Fibroblast of lung (primary cell): Measurements from ENCODE around the gene PCDH1.

ENCODE experiments used
- EZH2 ChIP-seq: IDR thresholded peaks from 2 replicates; pipeline ENCODE4 v1.5.1; 2012; ENCODE audit warnings: low read length, control low read depth, mild to moderate bottlenecking; ENCODE audit errors: missing control alignments
- TF ChIP-seq, protein P1 (sequence below), 2 donors: IDR thresholded peaks in 1 of 2; conservative IDR thresholded peaks in 1 of 2; 1 replicate in 1 of 2; 2 replicates in 1 of 2; pipeline ENCODE4 v1.5.1; 2011 to 2012; ENCODE audit warnings: low read length in 2 of 2, control low read depth in 1 of 2, inconsistent platforms in 1 of 2, low read depth in 1 of 2, mild to moderate bottlenecking in 1 of 2

DNA sequence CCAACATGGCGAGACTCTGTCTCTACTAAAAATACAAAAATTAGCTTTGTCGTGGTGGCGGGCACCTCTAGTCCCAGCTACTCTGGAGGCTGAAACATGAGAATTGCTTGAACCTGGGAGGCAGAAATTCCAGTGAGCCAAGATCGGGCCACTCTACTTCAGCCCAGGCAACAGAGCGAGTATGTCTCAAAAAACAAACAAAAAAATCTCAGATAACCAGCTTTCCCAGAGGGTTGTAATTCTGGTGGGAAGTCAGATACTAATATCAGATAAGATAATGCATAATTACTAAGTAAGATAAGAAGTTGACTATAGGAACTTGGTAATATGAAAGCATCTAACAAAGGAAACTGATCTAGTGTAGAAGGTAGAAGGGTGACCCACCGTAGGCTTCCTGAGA is 60.6 kb downstream of the PCDH1 start:
- TF ChIP-seq EZH2, result no peak
- TF ChIP-seq, protein P1, sequence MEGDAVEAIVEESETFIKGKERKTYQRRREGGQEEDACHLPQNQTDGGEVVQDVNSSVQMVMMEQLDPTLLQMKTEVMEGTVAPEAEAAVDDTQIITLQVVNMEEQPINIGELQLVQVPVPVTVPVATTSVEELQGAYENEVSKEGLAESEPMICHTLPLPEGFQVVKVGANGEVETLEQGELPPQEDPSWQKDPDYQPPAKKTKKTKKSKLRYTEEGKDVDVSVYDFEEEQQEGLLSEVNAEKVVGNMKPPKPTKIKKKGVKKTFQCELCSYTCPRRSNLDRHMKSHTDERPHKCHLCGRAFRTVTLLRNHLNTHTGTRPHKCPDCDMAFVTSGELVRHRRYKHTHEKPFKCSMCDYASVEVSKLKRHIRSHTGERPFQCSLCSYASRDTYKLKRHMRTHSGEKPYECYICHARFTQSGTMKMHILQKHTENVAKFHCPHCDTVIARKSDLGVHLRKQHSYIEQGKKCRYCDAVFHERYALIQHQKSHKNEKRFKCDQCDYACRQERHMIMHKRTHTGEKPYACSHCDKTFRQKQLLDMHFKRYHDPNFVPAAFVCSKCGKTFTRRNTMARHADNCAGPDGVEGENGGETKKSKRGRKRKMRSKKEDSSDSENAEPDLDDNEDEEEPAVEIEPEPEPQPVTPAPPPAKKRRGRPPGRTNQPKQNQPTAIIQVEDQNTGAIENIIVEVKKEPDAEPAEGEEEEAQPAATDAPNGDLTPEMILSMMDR (conservative IDR thresholded peaks at IDR 0.05 in 1 of 2, IDR thresholded peaks at IDR 0.05 in 1 of 2; ENCODE audit: low read depth in 1 of 2, low read length in 2 of 2), result no peak
